NCI-H226 (cell line): Measurements from ENCODE around the gene SULT1A1.

Experiments used
- DNase-seq: peaks from one replicate; pipeline ENCODE4 v3.0.0-alpha.2; 2015

The SULT1A1 gene

DNA sequence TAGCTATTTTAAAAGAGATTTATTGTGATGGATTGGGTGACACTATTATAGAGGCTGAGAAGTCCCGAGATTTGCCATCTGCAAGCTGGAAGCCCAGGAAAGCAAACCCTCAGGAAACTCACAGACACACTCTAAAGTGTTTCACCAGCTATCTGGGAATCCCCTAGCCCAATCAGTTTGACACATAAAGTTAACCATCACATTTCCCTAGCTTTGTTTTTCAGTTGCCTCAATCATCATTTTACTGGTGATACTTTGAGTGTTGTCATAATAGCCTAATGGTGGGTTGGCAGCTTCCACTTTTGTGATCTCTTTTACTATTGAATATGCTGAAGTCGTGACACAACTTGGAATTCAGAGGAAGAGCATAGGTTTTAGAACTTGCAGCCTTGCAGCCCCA lies 54.3 kb downstream of the SULT1A1 start:
- DNase-seq: no peak
